ENCODE data around the gene FGFBP1.

Gene FGFBP1

GRCh38 chr4:15913631-15913970, 24.9 kb downstream of the FGFBP1 start:
- no peaks in the 10 kb centered on the region for H3K4me1 Mint-ChIP-seq
- peaks cover 5 to 8% of the 10 kb centered on the region in 2 donors for H3K9me3 Mint-ChIP-seq
- no peak overlapping the region for H3K27ac Mint-ChIP-seq
- ATAC-seq (replicated peaks) (no peak), DNase-seq (no peak)
- peaks cover 4 to 10% of the 10 kb centered on the region in 2 donors for H3K27me3 Mint-ChIP-seq
- no peak overlapping the region for H3K4me3 Mint-ChIP-seq
- peaks cover 0 to 3% of the 10 kb centered on the region in 2 donors for H3K36me3 Mint-ChIP-seq

- Mint-ChIP-seq H3K4me1 (no peaks in the 10 kb centered on the region), H3K27ac (no peak overlapping the region), H3K36me3 (peaks cover 0 to 3% of the 10 kb centered on the region in 2 donors), H3K27me3 (peaks cover 0 to 10% of the 10 kb centered on the region in 2 donors), H3K4me3 (no peak overlapping the region), H3K9me3 (peaks cover 5 to 8% of the 10 kb centered on the region in 2 donors)
- ATAC-seq (replicated peaks) (no peak), DNase-seq (no peak)
Measured at GRCh38 chr4:15912961-15913630, 25.4 kb downstream of the FGFBP1 start.

GRCh38 chr4:15912236-15912635, 26.3 kb downstream of the FGFBP1 start:
- no peaks in the 10 kb centered on the region for H3K4me1 Mint-ChIP-seq

GRCh38 chr4:15910155-15910940, 28.2 kb downstream of the FGFBP1 start:
- Mint-ChIP-seq H3K9me3 (peaks cover 0 to 6% of the 10 kb centered on the region in 2 donors), H3K27ac (no peak overlapping the region), H3K27me3 (peaks cover 0 to 10% of the 10 kb centered on the region in 2 donors), H3K4me3 (no peak overlapping the region), H3K36me3 (no peaks in the 10 kb centered on the region), H3K4me1 (no peaks in the 10 kb centered on the region)
- ATAC-seq (replicated peaks) (no peak), DNase-seq (no peak)

More at GRCh38 chr4:15912236-15912635, 26.3 kb downstream of the FGFBP1 start:
- H3K4me3 Mint-ChIP-seq, result no peak overlapping the region
- ATAC-seq (replicated peaks), result no peak
- H3K9me3 Mint-ChIP-seq, result peaks cover 5 to 8% of the 10 kb centered on the region in 2 donors
- H3K27ac Mint-ChIP-seq, result no peak overlapping the region
- H3K36me3 Mint-ChIP-seq, result peaks cover 0 to 3% of the 10 kb centered on the region in 2 donors
- H3K27me3 Mint-ChIP-seq, result peaks cover 0 to 10% of the 10 kb centered on the region in 2 donors
- DNase-seq, result no peak

GRCh38 chr4:15907430-15907829, 31.1 kb downstream of the FGFBP1 start:
- Mint-ChIP-seq H3K4me3 (no peak overlapping the region), H3K9me3 (peaks cover 0 to 8% of the 10 kb centered on the region in 2 donors), H3K36me3 (no peaks in the 10 kb centered on the region), H3K4me1 (no peaks in the 10 kb centered on the region), H3K27ac (no peak overlapping the region), H3K27me3 (peaks cover 12 to 19% of the 10 kb centered on the region in 2 donors)
- ATAC-seq (replicated peaks) (no peak), DNase-seq (no peak)

DNA sequence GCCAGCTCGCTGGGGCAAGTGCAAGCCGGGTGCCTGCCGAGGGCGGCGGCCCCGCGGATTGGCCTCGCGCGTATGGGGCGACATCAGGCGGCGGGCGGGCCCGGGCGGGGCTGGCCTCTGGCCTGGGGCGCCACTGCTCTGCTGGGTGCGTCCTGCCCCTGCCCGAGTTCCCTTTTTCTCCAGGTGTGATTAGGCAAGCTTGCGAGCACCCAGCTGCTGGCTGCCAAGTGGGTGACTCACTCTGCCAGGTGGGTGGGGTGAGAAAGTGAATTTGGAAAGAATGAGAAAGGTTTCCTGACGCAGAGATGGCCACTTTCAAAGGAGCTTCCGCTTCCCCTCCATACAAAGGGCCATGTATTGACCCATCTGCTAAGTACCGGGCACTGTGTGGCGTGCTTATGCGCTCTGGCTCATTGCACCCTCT, 32.5 kb downstream of the FGFBP1 start:
- ATAC-seq (replicated peaks) (peak; percentile 89 to 90), DNase-seq (peak; percentile 8)
- Mint-ChIP-seq H3K36me3 (no peaks in the 10 kb centered on the region), H3K27me3 (peaks cover 18 to 19% of the 10 kb centered on the region in 2 donors), H3K9me3 (peaks cover 0 to 8% of the 10 kb centered on the region in 2 donors), H3K4me1 (peaks cover 0 to 4% of the 10 kb centered on the region in 2 donors), H3K4me3 (peak overlapping the region in 1 of 2 donors; percentile 17), H3K27ac (no peak overlapping the region)

- H3K4me1 Mint-ChIP-seq, result peaks cover 0 to 5% of the 10 kb centered on the region in 2 donors
- no peak overlapping the region for H3K27ac Mint-ChIP-seq
- ATAC-seq (replicated peaks) (no peak), DNase-seq (no peak)
- peaks cover 9 to 34% of the 10 kb centered on the region in 2 donors for H3K27me3 Mint-ChIP-seq
- H3K36me3 Mint-ChIP-seq, result no peaks in the 10 kb centered on the region
- H3K9me3 Mint-ChIP-seq, result peaks cover 0 to 6% of the 10 kb centered on the region in 2 donors
- no peak overlapping the region for H3K4me3 Mint-ChIP-seq
Measured at GRCh38 chr4:15902746-15903145, 35.8 kb downstream of the FGFBP1 start.

GRCh38 chr4:15901998-15902397, 36.5 kb downstream of the FGFBP1 start:
- H3K9me3 Mint-ChIP-seq, result peaks cover 0 to 6% of the 10 kb centered on the region in 2 donors
- no peak overlapping the region for H3K4me3 Mint-ChIP-seq
- H3K4me1 Mint-ChIP-seq, result peaks cover 0 to 5% of the 10 kb centered on the region in 2 donors
- peaks cover 9 to 34% of the 10 kb centered on the region in 2 donors for H3K27me3 Mint-ChIP-seq
- DNase-seq (no peak), ATAC-seq (replicated peaks) (peak; percentile 31 to 35)
- no peak overlapping the region for H3K27ac Mint-ChIP-seq
- H3K36me3 Mint-ChIP-seq, result no peaks in the 10 kb centered on the region

DNA sequence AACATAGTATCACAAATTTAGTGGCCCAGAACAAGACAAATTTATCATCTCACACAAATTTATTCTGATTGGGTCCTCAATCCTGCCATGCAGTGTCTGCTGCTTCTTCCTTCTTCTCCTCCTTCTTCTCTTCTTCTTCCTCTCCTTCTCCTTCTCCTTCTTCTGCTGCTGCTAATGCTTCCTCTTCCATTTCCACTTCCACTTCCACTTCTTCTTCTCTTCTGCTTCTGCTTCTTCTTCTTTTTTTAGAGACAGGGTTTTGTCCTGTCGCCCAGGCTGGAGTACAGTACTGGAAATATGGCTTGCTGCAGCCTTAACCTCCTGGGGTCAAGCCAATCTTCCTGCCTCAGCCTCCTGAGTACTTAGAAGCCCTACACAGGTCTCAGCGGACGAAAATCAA, 37.5 kb downstream of the FGFBP1 start:
- H3K9me3 Mint-ChIP-seq, result peaks cover 0 to 6% of the 10 kb centered on the region in 2 donors
- H3K4me3 Mint-ChIP-seq, result no peak overlapping the region
- H3K36me3 Mint-ChIP-seq, result no peaks in the 10 kb centered on the region
- H3K4me1 Mint-ChIP-seq, result peaks cover 0 to 5% of the 10 kb centered on the region in 2 donors
- H3K27me3 Mint-ChIP-seq, result peaks cover 9 to 34% of the 10 kb centered on the region in 2 donors
- no peak for DNase-seq
- no peak for ATAC-seq (replicated peaks)
- peak overlapping the region; percentile 3 for H3K27ac Mint-ChIP-seq

GRCh38 chr4:15899511-15899910, 39.0 kb downstream of the FGFBP1 start:
- Mint-ChIP-seq H3K27ac (no peak overlapping the region), H3K4me3 (no peak overlapping the region), H3K36me3 (no peaks in the 10 kb centered on the region), H3K4me1 (peaks cover 0 to 5% of the 10 kb centered on the region in 2 donors), H3K9me3 (peaks cover 0 to 2% of the 10 kb centered on the region in 2 donors), H3K27me3 (peaks cover 3 to 29% of the 10 kb centered on the region in 2 donors)
- DNase-seq, result no peak
- ATAC-seq (replicated peaks), result no peak

DNA sequence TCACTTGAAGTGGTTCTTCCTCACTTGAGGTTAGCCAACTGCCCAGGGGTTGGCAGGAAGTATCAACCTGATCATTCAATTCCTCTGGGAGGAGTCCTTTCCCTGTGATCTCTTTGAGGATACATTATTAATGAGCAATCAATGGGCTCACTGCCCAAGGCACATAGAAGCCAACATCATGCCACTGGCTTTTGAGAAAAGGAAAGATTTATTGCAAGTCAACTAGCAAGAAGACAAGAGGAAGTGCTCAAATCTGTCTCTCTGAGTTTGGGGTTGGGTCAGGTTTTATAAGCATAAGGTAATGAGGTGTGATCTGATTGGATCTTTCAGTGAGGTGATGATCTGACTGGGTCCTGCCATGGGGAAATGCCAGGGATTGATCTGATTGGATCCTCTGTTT, 39.6 kb downstream of the FGFBP1 start:
- Mint-ChIP-seq H3K4me3 (no peak overlapping the region), H3K9me3 (no peaks in the 10 kb centered on the region), H3K4me1 (peaks cover 0 to 5% of the 10 kb centered on the region in 2 donors), H3K27ac (no peak overlapping the region), H3K27me3 (peaks cover 0 to 25% of the 10 kb centered on the region in 2 donors), H3K36me3 (no peaks in the 10 kb centered on the region)
- ATAC-seq (replicated peaks) (no peak), DNase-seq (no peak)

DNA sequence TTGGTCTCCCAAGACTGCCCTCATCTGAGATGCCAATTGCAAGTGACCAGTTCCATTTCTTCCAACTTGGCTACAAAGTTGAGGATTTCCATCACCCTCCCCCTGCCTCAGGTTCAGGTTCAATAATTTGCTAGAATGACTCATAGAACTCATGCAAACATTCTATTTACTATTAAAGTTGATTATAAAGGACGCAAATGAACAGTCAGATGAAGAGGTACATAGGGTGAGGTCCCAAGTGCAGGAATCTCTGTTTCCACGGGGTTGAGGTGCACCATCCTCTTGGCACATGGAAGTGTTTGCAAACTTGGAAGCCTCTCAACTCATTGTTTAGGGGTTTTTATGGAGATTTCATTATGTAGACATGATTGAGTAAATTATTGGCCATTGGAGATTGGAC, 41.0 kb downstream of the FGFBP1 start:
- DNase-seq (no peak), ATAC-seq (replicated peaks) (no peak)
- no peak overlapping the region for H3K4me3 Mint-ChIP-seq
- H3K36me3 Mint-ChIP-seq, result no peaks in the 10 kb centered on the region
- no peak overlapping the region for H3K27ac Mint-ChIP-seq
- H3K4me1 Mint-ChIP-seq, result peaks cover 0 to 5% of the 10 kb centered on the region in 2 donors
- H3K27me3 Mint-ChIP-seq, result peaks cover 0 to 22% of the 10 kb centered on the region in 2 donors
- no peaks in the 10 kb centered on the region for H3K9me3 Mint-ChIP-seq

GRCh38 chr4:15894921-15895916, 43.3 kb downstream of the FGFBP1 start:
- no peak for DNase-seq
- no peak for ATAC-seq (replicated peaks)
- Mint-ChIP-seq H3K4me1 (peaks cover 14 to 19% of the 10 kb centered on the region in 2 donors), H3K36me3 (no peaks in the 10 kb centered on the region), H3K4me3 (no peak overlapping the region), H3K27ac (no peak overlapping the region), H3K27me3 (peaks cover 0 to 13% of the 10 kb centered on the region in 2 donors), H3K9me3 (no peaks in the 10 kb centered on the region)

DNA sequence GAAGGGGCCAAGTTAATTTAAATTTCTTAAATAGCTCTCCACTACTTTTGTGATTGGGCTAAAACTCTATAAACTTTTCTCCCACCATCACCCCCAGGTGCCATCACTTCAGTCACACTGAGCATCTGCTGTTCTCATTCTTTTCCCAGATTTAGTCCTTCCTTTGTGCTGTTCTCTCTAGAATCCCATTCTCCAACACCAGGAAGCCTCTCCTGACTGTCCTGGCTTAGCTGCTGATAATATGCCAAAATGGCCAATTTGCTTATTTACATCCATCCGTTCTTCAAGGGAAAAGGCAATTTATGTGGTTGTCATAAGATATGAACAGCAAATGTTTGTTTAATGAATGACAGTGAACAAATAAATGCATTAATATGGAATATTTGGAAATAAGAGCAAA, 44.1 kb downstream of the FGFBP1 start:
- no peaks in the 10 kb centered on the region for H3K36me3 Mint-ChIP-seq
- H3K4me3 Mint-ChIP-seq, result no peak overlapping the region
- DNase-seq (no peak), ATAC-seq (replicated peaks) (no peak)
- H3K27ac Mint-ChIP-seq, result no peak overlapping the region
- peaks cover 0 to 12% of the 10 kb centered on the region in 2 donors for H3K27me3 Mint-ChIP-seq
- H3K4me1 Mint-ChIP-seq, result peaks cover 16 to 23% of the 10 kb centered on the region in 2 donors
- no peaks in the 10 kb centered on the region for H3K9me3 Mint-ChIP-seq
